ENCODE measurements around the gene ZNF292. TPM values are rescaled to one million over a fixed set of nuclear protein-coding genes. Genes with fewer than 3 reads are reported as not detected.
"Not testable (repeated sequence)": the region's sequence is repeated elsewhere in the genome, so short reads cannot be mapped to it uniquely, and the experiment has no call there.

The ZNF292 gene
- total RNA-seq, 1 donor from 2014 or later: 35.8 TPM

DNA sequence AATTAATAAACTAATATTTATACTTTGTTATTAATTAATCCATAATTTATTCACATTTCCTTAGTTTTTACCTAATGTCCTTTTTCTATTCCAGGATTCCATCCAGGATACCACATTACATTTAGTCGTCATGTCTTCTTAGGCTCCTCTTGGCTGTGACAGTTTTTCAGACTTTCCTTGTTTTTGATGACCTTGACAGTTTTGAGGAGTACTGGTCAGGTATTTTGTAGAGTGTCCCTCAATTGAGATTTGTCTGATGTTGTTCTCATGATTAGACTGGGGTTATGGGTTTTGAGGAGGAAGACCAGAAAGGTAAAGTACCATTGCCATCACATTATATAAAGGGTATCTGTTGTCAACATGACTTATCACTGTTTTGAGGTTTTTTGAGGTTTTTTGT is 67.3 kb downstream of the ZNF292 start:
- Histone ChIP-seq H3K4me3 (ENCODE audit: low read depth, low read length) (no peak overlapping the region), H3K27me3 (ENCODE audit: control insufficient read depth, insufficient read depth, low read length) (no peaks in the 10 kb centered on the region), H3K36me3 (ENCODE audit: control insufficient read depth, insufficient read depth, low read length) (peaks cover 3% of the 10 kb centered on the region)
- TF ChIP-seq CTCF (IDR thresholded peaks at IDR 0.05; ENCODE audit: insufficient read depth, low read length, poor library complexity, severe bottlenecking): no peak
- no peak for DNase-seq (ENCODE audit: low read depth)

- H3K27me3 ChIP-seq (ENCODE audit: control insufficient read depth, insufficient read depth, low read length): no peaks in the 10 kb centered on the region
- peaks cover 3% of the 10 kb centered on the region for H3K36me3 ChIP-seq (ENCODE audit: control insufficient read depth, insufficient read depth, low read length)
- no peak for DNase-seq (ENCODE audit: low read depth)
- TF ChIP-seq CTCF (IDR thresholded peaks at IDR 0.05; ENCODE audit: insufficient read depth, low read length, poor library complexity, severe bottlenecking): no peak
- no peak overlapping the region for H3K4me3 ChIP-seq (ENCODE audit: low read depth, low read length)
These were observed 69.6 kb downstream of the ZNF292 start for GRCh38 chr6:87224971-87225370.

DNA sequence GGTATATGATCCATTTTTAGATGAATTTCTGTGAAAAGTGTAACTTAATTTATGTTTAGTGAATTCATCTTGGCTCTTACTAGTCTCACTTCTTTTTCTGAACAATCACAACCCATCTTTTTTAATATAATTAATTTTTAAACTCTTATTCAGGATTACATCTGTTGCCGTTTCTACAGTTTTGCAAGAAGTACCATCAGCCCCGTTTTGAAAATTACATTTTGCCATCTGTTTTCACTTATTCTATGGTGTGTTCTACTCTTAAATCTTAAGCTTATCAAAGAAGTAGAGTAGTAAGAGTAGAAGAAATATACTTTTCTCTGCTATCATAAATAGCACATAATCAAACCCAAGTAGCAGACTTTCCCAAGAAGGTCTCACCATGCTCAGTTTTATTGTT is 70.1 kb downstream of the ZNF292 start:
- no peak for TF ChIP-seq CTCF (IDR thresholded peaks at IDR 0.05; ENCODE audit: insufficient read depth, low read length, poor library complexity, severe bottlenecking)
- Histone ChIP-seq H3K4me3 (ENCODE audit: low read depth, low read length) (no peak overlapping the region), H3K36me3 (ENCODE audit: control insufficient read depth, insufficient read depth, low read length) (peaks cover 3% of the 10 kb centered on the region)

DNA sequence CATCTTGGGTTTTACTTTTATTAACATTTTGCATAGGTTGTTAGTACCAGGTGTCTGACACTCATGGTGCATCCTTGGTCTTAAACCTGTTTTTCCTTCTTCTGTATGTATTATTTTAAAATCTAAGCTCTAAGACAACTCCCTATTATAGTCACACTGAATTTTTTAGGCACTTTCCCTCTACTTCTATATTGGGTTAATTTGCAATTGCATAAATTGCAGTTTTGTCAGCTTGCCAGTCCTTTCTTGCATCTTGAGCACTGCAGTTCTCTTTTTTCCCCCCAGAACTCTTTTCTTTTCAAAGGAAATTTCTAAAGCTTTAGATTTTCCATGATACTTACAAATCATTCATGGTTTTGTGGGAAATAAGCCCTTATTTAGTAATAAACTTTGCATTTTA is 70.6 kb downstream of the ZNF292 start:
- no peak for TF ChIP-seq CTCF (IDR thresholded peaks at IDR 0.05; ENCODE audit: insufficient read depth, low read length, poor library complexity, severe bottlenecking)
- no peaks in the 10 kb centered on the region for H3K27me3 ChIP-seq (ENCODE audit: control insufficient read depth, insufficient read depth, low read length)
- peaks cover 3% of the 10 kb centered on the region for H3K36me3 ChIP-seq (ENCODE audit: control insufficient read depth, insufficient read depth, low read length)
- no peak overlapping the region for H3K4me3 ChIP-seq (ENCODE audit: low read depth, low read length)
- DNase-seq (ENCODE audit: low read depth): no peak

More for the DNA sequence above, 70.1 kb downstream of the ZNF292 start:
- DNase-seq (ENCODE audit: low read depth): no peak
- H3K27me3 ChIP-seq (ENCODE audit: control insufficient read depth, insufficient read depth, low read length): no peaks in the 10 kb centered on the region

- no peak for TF ChIP-seq CTCF (IDR thresholded peaks at IDR 0.05; ENCODE audit: insufficient read depth, low read length, poor library complexity, severe bottlenecking)
- Histone ChIP-seq H3K27me3 (ENCODE audit: control insufficient read depth, insufficient read depth, low read length) (no peaks in the 10 kb centered on the region), H3K4me3 (ENCODE audit: low read depth, low read length) (no peak overlapping the region), H3K36me3 (ENCODE audit: control insufficient read depth, insufficient read depth, low read length) (no peaks in the 10 kb centered on the region)
- no peak for DNase-seq (ENCODE audit: low read depth)
These were observed 75.4 kb downstream of the ZNF292 start for GRCh38 chr6:87230801-87231200.

DNA sequence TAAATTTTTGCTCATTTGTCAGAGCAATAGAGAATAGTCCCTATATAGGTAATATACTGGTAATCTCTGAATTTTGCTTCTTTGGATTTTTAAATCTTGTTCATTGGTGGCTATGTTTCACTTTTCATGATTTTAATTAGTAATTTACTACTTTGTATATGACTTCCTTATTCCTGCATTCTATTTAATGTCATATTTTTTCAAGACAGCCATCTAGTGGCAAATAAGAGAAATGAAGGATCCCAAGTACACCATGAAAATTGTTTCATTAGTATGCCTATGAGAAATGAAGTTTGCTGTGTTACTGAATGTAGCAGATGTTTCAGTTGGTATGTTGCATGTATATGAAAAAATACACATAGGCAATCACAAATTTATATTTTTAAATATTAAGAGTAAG is 82.4 kb downstream of the ZNF292 start:
- no peaks in the 10 kb centered on the region for H3K27me3 ChIP-seq (ENCODE audit: control insufficient read depth, insufficient read depth, low read length)
- TF ChIP-seq CTCF (IDR thresholded peaks at IDR 0.05; ENCODE audit: insufficient read depth, low read length, poor library complexity, severe bottlenecking): peak; percentile 34
- no peak overlapping the region for H3K4me3 ChIP-seq (ENCODE audit: low read depth, low read length)
- H3K36me3 ChIP-seq (ENCODE audit: control insufficient read depth, insufficient read depth, low read length): no peaks in the 10 kb centered on the region
- no peak for DNase-seq (ENCODE audit: low read depth)

DNA sequence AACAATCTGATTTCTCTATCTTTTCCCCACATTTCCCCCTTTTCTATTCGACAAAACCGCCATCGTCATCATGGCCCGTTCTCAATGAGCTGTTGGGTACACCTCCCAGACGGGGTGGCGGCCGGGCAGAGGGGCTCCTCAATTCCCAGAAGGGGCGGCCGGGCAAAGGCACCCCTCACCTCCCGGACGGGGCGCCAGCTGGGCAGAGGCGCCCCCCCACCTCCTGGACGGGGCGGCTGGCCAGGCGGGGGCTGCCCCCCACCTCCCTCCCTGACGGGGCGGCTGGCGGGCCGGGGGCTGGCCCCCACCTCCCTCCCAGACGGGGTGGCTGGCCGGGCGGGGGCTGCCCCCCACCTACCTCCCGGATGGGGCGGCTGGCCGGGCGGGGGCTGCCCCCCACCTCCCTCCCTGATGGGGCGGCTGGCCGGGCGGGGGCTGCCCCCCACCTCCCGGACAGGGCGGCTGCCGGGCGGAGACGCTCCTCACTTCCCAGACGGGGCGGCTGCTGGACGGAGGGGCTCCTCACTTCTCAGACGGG is 83.8 kb downstream of the ZNF292 start:
- not testable (repeated sequence) for H3K36me3 ChIP-seq (ENCODE audit: control insufficient read depth, insufficient read depth, low read length); H3K27me3 ChIP-seq (ENCODE audit: control insufficient read depth, insufficient read depth, low read length); H3K4me3 ChIP-seq (ENCODE audit: low read depth, low read length); DNase-seq (ENCODE audit: low read depth)

Data from kidney epithelial cell (primary cell).